HG03432 (cell line): ENCODE results near the gene RAX2.

Source experiments
- ATAC-seq: cut with Tn5 transposase; IDR thresholded peaks from one replicate; pipeline ENCODE4 v1.9.1; 2021; ENCODE audit warnings: mild to moderate bottlenecking, moderate library complexity; ENCODE audit not compliant: unreplicated experiment

Gene RAX2

GRCh38 chr19:3733549-3734309, 38.3 kb downstream of the RAX2 start:
- ATAC-seq, result no peak

- ATAC-seq, result no peak
These were observed 39.9 kb downstream of the RAX2 start for GRCh38 chr19:3732108-3732507.

- no peak for ATAC-seq
These were observed 41.5 kb downstream of the RAX2 start for GRCh38 chr19:3730457-3730958.

GRCh38 chr19:3725640-3726310, 46.3 kb downstream of the RAX2 start:
- ATAC-seq, result no peak

- ATAC-seq, result no peak
These were observed 46.9 kb downstream of the RAX2 start for GRCh38 chr19:3725121-3725520.

- no peak for ATAC-seq
These were observed 48.1 kb downstream of the RAX2 start for GRCh38 chr19:3723883-3724282.

- ATAC-seq, result no peak
These were observed 48.9 kb downstream of the RAX2 start for GRCh38 chr19:3723110-3723488.

- ATAC-seq, result no peak
These were observed 49.5 kb downstream of the RAX2 start for GRCh38 chr19:3722443-3723109.

- no peak for ATAC-seq
These were observed 50.1 kb downstream of the RAX2 start for GRCh38 chr19:3721887-3722442.

GRCh38 chr19:3721131-3721886, 50.7 kb downstream of the RAX2 start:
- ATAC-seq, result no peak

GRCh38 chr19:3720349-3720917, 51.6 kb downstream of the RAX2 start:
- ATAC-seq, result no peak

- ATAC-seq, result no peak
These were observed 52.2 kb downstream of the RAX2 start for GRCh38 chr19:3719868-3720267.
